ENCODE data around the gene CSMD2.

DNA sequence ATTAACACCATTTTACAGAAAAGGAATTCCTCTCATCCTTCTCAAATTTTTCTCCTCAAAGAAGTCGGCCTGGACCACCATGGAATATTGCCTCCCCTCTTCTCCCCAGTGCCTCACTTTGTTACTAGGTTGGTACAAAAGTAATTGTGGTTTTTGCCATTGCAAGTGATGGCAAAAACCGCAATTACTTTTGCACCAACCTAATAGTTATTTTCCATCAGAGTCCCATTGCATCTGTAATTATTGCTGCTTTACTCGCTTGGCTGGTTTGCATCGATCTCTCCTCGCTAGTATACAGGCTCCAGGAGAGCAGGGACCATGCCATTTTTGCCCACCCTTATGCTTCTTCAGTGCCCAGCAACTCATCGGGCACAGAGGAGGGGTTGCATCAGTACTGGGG, 10.7 kb upstream of the CSMD2 start:
- TF ChIP-seq, protein P1, sequence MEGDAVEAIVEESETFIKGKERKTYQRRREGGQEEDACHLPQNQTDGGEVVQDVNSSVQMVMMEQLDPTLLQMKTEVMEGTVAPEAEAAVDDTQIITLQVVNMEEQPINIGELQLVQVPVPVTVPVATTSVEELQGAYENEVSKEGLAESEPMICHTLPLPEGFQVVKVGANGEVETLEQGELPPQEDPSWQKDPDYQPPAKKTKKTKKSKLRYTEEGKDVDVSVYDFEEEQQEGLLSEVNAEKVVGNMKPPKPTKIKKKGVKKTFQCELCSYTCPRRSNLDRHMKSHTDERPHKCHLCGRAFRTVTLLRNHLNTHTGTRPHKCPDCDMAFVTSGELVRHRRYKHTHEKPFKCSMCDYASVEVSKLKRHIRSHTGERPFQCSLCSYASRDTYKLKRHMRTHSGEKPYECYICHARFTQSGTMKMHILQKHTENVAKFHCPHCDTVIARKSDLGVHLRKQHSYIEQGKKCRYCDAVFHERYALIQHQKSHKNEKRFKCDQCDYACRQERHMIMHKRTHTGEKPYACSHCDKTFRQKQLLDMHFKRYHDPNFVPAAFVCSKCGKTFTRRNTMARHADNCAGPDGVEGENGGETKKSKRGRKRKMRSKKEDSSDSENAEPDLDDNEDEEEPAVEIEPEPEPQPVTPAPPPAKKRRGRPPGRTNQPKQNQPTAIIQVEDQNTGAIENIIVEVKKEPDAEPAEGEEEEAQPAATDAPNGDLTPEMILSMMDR (IDR thresholded peaks at IDR 0.05; ENCODE audit: low read depth, low read length) = no peak
- TF ChIP-seq EZH2phosphoT487 (IDR thresholded peaks at IDR 0.05; ENCODE audit: low read depth) = no peak
